Measurements from ENCODE around the gene MYH9.

The MYH9 gene

DNA sequence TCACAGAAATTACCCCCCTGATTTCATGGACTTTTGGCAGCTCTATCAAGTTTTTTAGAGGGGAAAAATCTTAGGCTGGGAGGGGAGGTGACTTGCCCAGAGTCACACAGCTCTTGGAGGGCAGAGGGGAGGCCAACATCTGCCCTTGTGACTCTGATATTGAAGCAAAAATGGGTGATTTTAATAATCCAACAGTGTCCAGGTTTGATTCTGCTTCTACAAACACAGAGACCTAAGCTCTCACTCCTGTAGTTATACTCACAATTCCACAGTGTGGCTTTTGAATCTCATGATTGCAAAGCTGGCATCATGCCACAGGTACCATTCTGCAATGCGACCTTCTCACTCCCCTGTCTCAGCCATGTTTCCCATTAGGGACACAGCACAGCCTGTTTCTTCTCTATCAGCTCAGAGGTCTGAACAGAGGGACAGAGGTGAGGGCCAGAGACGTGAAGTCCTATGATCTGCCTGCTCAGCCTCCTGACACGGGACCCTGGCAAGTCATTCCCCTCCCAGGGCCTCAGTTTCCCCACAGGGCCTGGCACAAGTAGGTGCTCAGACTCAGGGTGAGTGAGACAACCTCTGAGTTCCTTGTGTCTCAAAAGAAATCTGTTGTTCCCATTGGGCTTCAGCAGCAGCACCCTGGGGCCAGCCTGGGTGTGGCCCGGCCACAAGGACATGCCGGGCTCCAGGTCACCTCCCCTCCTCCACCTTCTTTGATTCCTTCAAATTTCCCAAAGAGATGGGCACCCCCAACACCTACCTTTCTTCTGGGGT, 149.2 kb downstream of the MYH9 start:
- Histone ChIP-seq H3K79me2 (ENCODE audit: control insufficient read depth, insufficient read depth, low read length, unreplicated experiment) (peaks cover 46% of the 10 kb centered on the region), H3K4me3 (ENCODE audit: low read depth, low read length) (peak overlapping the region; percentile 83), H3K27ac (ENCODE audit: low read depth, low read length) (peak overlapping the region; percentile 83), H3K36me3 (ENCODE audit: insufficient read depth, low read length) (peaks cover 13% of the 10 kb centered on the region), H3K27me3 (ENCODE audit: insufficient read depth, low read length) (no peaks in the 10 kb centered on the region), H3K4me1 (ENCODE audit: control insufficient read depth, insufficient read depth, low read length, unreplicated experiment) (peaks cover 25% of the 10 kb centered on the region), H2AFZ (ENCODE audit: low read length, unreplicated experiment) (no peak overlapping the region)

GRCh38 chr22:36237462-36238372, 150.1 kb downstream of the MYH9 start:
- Histone ChIP-seq H2AFZ (ENCODE audit: low read length, unreplicated experiment) (no peak overlapping the region), H3K36me3 (ENCODE audit: insufficient read depth, low read length) (peaks cover 13% of the 10 kb centered on the region), H3K4me1 (ENCODE audit: control insufficient read depth, insufficient read depth, low read length, unreplicated experiment) (peaks cover 25% of the 10 kb centered on the region), H3K4me3 (ENCODE audit: low read depth, low read length) (peak overlapping the region; percentile 83), H3K27me3 (ENCODE audit: insufficient read depth, low read length) (no peaks in the 10 kb centered on the region), H3K27ac (ENCODE audit: low read depth, low read length) (peak overlapping the region; percentile 83), H3K79me2 (ENCODE audit: control insufficient read depth, insufficient read depth, low read length, unreplicated experiment) (peaks cover 46% of the 10 kb centered on the region)

DNA sequence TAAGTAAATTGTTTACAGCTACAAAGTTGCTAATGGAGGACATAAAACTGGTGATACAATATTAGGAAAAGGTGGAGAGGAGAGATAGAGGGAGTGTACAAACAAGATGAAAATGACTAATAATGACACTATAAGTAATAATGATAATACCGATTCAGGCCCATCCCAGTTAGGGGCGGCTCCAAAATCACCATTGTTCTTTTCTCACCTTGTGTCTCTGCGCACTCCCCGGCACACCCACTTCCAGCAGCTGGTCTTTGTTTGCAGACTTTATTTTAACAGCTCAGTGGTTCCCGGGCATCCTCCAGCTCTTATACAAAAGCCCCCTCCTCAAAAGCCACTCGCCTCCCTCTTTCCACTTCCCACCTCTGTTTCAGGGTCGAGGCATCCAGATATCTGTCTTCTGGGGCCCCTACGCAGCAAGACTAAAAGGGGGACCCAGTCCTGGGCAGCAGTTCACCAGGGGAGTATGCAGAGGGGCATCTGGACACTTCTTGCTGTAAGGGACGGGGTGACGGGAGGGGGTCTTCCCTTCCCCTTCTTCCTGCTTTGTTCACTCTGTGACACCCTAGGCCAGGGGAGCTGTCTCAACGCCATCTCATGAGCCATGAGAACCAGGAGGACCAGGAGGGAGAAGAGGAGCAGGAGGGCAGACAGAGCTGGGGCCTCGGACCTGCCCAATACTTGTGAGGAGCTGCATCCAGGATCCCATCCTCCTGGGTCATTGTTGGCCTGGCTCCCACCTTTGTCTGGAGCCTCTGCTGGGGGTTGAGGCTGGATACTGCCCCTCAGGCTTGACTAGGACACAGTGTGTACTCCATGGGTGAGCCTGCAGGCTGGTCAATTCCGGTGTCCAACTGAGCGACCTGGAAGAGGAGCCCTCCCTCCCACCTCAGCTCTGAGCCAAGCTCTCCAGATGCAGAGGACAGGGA, 151.1 kb downstream of the MYH9 start:
- H3K79me2 ChIP-seq (ENCODE audit: control insufficient read depth, insufficient read depth, low read length, unreplicated experiment): peaks cover 46% of the 10 kb centered on the region
- no peaks in the 10 kb centered on the region for H3K27me3 ChIP-seq (ENCODE audit: insufficient read depth, low read length)
- peaks cover 13% of the 10 kb centered on the region for H3K36me3 ChIP-seq (ENCODE audit: insufficient read depth, low read length)
- peaks cover 25% of the 10 kb centered on the region for H3K4me1 ChIP-seq (ENCODE audit: control insufficient read depth, insufficient read depth, low read length, unreplicated experiment)
- no peak overlapping the region for H3K27ac ChIP-seq (ENCODE audit: low read depth, low read length)
- peak overlapping the region; percentile 83 for H3K4me3 ChIP-seq (ENCODE audit: low read depth, low read length)
- H2AFZ ChIP-seq (ENCODE audit: low read length, unreplicated experiment): no peak overlapping the region

DNA sequence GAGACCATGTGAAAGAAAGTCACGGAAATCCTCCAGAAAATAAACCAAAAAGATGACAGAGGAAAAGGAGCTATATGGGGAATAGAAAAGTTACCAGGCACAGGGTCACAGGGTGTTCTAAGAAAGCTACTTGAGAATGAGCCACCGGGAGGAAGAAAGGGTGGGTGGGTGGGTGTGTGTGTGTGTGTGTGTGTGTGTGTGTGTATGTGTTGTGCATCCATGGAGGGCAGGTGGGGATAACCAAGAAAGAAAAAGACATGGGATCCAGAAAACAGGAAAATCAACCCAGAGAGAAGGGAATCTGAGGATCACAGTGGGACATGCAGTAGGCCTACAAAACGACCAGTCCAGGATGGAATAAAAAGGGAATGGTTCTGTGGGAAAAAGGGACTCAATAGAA, 152.2 kb downstream of the MYH9 start:
- Histone ChIP-seq H3K36me3 (ENCODE audit: insufficient read depth, low read length) (peaks cover 13% of the 10 kb centered on the region), H3K27me3 (ENCODE audit: insufficient read depth, low read length) (no peaks in the 10 kb centered on the region), H3K4me1 (ENCODE audit: control insufficient read depth, insufficient read depth, low read length, unreplicated experiment) (peaks cover 25% of the 10 kb centered on the region), H2AFZ (ENCODE audit: low read length, unreplicated experiment) (no peak overlapping the region), H3K27ac (ENCODE audit: low read depth, low read length) (no peak overlapping the region), H3K79me2 (ENCODE audit: control insufficient read depth, insufficient read depth, low read length, unreplicated experiment) (peaks cover 46% of the 10 kb centered on the region), H3K4me3 (ENCODE audit: low read depth, low read length) (peak overlapping the region; percentile 45)

- Histone ChIP-seq H3K27me3 (ENCODE audit: insufficient read depth, low read length) (no peaks in the 10 kb centered on the region), H3K27ac (ENCODE audit: low read depth, low read length) (no peak overlapping the region), H3K36me3 (ENCODE audit: insufficient read depth, low read length) (peaks cover 13% of the 10 kb centered on the region), H2AFZ (ENCODE audit: low read length, unreplicated experiment) (no peak overlapping the region), H3K79me2 (ENCODE audit: control insufficient read depth, insufficient read depth, low read length, unreplicated experiment) (peaks cover 46% of the 10 kb centered on the region), H3K4me3 (ENCODE audit: low read depth, low read length) (no peak overlapping the region), H3K4me1 (ENCODE audit: control insufficient read depth, insufficient read depth, low read length, unreplicated experiment) (peaks cover 22% of the 10 kb centered on the region)
These were observed 152.8 kb downstream of the MYH9 start for GRCh38 chr22:36234919-36235318.

- H3K27ac ChIP-seq (ENCODE audit: low read depth, low read length): no peak overlapping the region
- peaks cover 13% of the 10 kb centered on the region for H3K36me3 ChIP-seq (ENCODE audit: insufficient read depth, low read length)
- peaks cover 46% of the 10 kb centered on the region for H3K79me2 ChIP-seq (ENCODE audit: control insufficient read depth, insufficient read depth, low read length, unreplicated experiment)
These were observed 153.6 kb downstream of the MYH9 start for GRCh38 chr22:36234213-36234612.

GRCh38 chr22:36233796-36234195, 154.0 kb downstream of the MYH9 start:
- Histone ChIP-seq H3K27ac (ENCODE audit: low read depth, low read length) (no peak overlapping the region), H3K4me3 (ENCODE audit: low read depth, low read length) (no peak overlapping the region), H3K4me1 (ENCODE audit: control insufficient read depth, insufficient read depth, low read length, unreplicated experiment) (peaks cover 18% of the 10 kb centered on the region), H3K79me2 (ENCODE audit: control insufficient read depth, insufficient read depth, low read length, unreplicated experiment) (peaks cover 44% of the 10 kb centered on the region), H2AFZ (ENCODE audit: low read length, unreplicated experiment) (no peak overlapping the region), H3K27me3 (ENCODE audit: insufficient read depth, low read length) (no peaks in the 10 kb centered on the region), H3K36me3 (ENCODE audit: insufficient read depth, low read length) (peaks cover 13% of the 10 kb centered on the region)

More at GRCh38 chr22:36234213-36234612, 153.6 kb downstream of the MYH9 start:
- Histone ChIP-seq H3K27me3 (ENCODE audit: insufficient read depth, low read length) (no peaks in the 10 kb centered on the region), H3K4me3 (ENCODE audit: low read depth, low read length) (no peak overlapping the region), H3K4me1 (ENCODE audit: control insufficient read depth, insufficient read depth, low read length, unreplicated experiment) (peaks cover 18% of the 10 kb centered on the region), H2AFZ (ENCODE audit: low read length, unreplicated experiment) (no peak overlapping the region)

GRCh38 chr22:36232715-36233401, 154.9 kb downstream of the MYH9 start:
- H3K27ac ChIP-seq (ENCODE audit: low read depth, low read length): no peak overlapping the region
- H3K36me3 ChIP-seq (ENCODE audit: insufficient read depth, low read length): peaks cover 13% of the 10 kb centered on the region
- H3K79me2 ChIP-seq (ENCODE audit: control insufficient read depth, insufficient read depth, low read length, unreplicated experiment): peaks cover 35% of the 10 kb centered on the region
- no peak overlapping the region for H3K4me3 ChIP-seq (ENCODE audit: low read depth, low read length)
- no peak overlapping the region for H2AFZ ChIP-seq (ENCODE audit: low read length, unreplicated experiment)
- no peaks in the 10 kb centered on the region for H3K27me3 ChIP-seq (ENCODE audit: insufficient read depth, low read length)
- peaks cover 18% of the 10 kb centered on the region for H3K4me1 ChIP-seq (ENCODE audit: control insufficient read depth, insufficient read depth, low read length, unreplicated experiment)
